ENCODE results near the gene MUS81. TPM values are rescaled to one million over a fixed set of nuclear protein-coding genes. Genes with fewer than 3 reads are reported as not detected.
A peak's percentile ranks its signal among the peaks of the same experiment; 100 is the strongest.
"Not testable (repeated sequence)": the region's sequence is repeated elsewhere in the genome, so short reads cannot be mapped to it uniquely, and the experiment has no call there.

The MUS81 gene
- total RNA-seq, 1 experiment from 2014 or later = 13.6 TPM

DNA sequence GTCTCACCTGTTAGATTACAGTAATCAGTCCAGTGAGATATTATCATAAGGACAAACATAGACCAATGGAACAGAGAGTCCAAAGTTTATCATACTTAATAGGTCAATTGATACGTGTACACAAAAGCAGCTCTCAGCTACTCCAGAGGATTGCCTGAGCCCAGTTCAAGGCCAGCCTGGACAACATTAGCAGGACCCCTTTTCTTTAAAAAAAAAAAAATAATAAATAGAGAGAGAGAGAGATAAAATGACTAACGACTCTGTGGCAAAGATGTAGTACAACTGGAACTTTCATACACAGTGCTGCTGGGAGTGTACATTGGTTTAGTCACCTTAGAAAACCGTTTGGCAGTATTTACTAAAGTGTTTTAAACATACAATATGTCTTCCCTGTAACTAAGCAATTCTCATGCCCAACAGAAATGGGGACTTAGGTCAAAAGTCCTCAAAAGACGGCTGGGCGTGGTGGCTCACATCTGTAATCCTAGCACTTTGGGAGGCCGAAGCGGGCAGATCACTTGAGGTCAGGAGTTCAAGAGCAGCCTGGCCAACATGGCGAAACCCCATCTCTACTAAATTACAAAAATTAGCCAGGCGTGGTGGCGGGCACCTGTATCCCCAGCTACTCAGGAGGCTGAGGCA, 15.9 kb upstream of the MUS81 start:
- no peak for DNase-seq (ENCODE audit: low spot score)

DNA sequence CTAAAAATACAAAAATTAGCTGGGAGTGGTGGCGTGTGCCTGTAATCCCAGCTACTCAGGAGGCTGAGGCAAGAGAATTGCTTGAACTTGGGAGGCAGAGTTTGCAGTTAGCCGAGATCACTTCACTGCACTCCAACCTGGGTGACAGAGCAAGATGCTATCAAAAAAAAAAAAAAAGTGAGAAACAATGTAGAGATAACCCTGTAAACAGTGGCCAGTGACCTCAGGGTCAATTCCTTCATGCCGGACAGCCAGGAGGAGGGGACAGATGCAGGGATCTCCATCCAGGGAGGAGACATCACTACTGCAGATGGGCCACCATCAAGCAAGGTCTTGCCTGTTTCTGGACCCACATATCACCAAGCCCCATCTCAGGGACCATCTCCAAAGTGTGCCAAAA, 12.5 kb upstream of the MUS81 start:
- no peak for DNase-seq (ENCODE audit: low spot score)

GRCh38 chr11:65848693-65849092, 11.5 kb upstream of the MUS81 start:
- DNase-seq (ENCODE audit: low spot score) = not testable (repeated sequence)

GRCh38 chr11:65849366-65849765, 10.9 kb upstream of the MUS81 start:
- no peak for DNase-seq (ENCODE audit: low spot score)

- DNase-seq (ENCODE audit: low spot score) = peak; percentile 4
Measured at GRCh38 chr11:65849771-65850216, 10.4 kb upstream of the MUS81 start.

DNA sequence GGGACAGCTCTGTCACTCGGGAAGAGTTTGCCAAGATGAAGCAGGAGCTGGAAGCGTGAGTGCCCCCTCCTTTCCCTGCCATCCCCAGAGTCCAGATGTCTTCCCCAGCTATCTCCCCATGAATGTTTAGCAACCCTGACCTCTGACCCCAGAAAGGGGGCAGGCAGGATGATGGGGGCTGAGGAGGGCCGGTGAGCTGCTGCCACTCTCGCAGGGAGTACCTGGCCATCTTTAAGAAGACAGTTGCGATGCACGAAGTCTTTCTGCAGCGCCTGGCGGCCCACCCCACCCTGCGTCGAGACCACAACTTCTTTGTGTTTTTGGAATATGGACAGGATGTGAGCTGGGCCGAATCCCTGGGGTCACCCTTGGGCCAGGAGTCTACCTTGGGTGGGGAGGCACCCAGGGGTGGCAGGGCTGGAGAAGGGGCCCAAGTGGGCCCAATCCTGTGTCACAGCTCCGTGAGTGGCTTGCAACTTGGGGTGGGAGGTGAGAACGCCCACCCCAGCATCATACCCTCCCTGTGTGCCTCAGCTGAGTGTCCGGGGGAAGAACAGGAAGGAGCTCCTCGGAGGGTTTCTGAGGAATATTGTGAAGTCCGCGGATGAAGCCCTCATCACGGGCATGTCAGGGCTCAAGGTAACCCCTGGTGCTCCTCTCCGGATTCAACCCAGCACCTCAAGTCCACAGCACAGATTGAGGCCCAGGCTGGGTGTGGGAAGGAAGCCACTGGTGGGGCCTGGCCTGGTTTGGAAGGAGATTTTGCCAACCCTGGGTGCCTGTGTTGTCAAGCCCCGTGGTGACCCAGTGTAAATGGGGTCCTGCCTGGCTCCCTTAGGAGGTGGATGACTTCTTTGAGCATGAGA, 9.8 kb upstream of the MUS81 start:
- DNase-seq (ENCODE audit: low spot score) = peak; percentile 4

DNA sequence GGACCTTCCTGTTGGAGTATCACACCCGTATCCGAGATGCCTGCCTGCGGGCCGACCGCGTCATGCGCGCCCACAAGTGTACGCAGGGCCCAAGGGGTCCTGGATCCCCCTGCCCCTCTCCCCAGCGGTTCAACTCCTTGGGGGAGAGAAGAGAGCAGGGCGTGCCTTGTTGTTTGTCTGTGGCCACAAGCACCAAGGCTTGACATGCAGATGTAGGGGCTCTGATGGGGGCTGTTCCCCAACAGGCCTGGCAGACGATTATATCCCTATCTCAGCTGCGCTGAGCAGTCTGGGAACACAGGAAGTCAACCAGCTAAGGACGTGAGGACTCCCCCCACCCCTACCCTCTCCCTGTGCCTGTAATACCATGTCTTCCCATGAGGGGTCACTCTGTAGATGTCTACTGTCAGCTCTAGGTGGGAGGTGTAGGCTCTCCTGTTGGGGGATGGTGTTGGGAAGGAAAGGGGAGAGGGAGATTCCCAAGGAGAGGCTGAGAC, 9.1 kb upstream of the MUS81 start:
- peak; percentile 27 for DNase-seq (ENCODE audit: low spot score)

- DNase-seq (ENCODE audit: low spot score) = peak; percentile 8
Measured at GRCh38 chr11:65851811-65852507, 8.3 kb upstream of the MUS81 start.

- peak; percentile 10 for DNase-seq (ENCODE audit: low spot score)
Measured at GRCh38 chr11:65852508-65853245, 7.6 kb upstream of the MUS81 start.

DNA sequence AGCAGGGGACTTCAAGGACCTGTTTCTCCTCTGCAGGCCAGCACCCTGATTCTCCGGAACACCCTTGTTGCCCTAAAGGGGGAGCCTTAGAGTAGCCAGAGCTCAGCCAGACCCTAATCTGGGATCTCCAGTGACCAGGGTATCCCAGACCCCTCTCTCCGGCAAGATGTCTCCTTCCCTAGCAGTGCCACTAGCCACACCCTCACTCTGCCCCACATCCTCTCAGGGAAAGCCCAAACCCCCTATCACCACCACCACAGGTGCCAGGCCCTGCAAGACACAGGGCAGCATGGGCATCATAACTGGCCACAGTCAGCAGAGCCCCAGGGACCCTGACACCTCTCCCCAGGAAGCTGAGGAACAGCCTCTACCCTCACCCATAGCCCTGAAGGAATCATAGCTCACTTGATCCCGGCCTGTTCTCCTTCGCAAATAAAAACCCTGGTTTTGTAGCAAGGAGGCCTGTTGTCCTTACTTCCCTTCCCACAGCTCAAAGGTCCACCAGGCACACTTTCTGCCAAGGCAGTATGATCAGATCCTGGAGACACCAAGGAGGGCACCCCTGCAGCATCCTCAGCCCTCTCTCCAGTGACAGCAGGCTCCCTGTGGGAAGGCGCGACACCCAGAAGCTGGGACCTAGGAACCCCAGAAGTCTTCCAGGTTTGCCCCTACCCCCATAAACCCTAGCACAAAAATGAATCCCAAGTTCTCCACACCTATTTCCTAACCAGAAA, 6.8 kb upstream of the MUS81 start:
- no peak for DNase-seq (ENCODE audit: low spot score)

DNA sequence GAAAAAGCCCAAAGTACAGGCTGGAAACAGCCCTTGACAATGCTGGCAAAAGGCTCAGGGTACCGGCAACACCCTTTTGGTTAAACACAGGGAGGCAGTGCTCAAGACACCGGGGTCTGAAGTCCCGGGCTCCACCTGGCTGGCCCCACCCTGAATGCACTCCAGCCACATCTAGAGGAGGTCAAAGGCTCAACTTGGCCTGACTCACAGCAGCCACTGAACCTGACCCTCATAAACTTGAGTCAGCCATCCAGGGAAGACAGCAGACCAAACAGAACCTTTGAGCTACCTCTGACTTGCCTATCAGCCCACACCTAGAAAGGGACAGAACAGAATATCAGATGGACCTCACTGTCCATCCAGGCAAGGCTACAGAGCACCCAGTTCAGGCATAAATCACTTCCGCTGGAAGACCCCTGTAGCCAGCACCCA, 6.1 kb upstream of the MUS81 start:
- DNase-seq (ENCODE audit: low spot score) = no peak

DNA sequence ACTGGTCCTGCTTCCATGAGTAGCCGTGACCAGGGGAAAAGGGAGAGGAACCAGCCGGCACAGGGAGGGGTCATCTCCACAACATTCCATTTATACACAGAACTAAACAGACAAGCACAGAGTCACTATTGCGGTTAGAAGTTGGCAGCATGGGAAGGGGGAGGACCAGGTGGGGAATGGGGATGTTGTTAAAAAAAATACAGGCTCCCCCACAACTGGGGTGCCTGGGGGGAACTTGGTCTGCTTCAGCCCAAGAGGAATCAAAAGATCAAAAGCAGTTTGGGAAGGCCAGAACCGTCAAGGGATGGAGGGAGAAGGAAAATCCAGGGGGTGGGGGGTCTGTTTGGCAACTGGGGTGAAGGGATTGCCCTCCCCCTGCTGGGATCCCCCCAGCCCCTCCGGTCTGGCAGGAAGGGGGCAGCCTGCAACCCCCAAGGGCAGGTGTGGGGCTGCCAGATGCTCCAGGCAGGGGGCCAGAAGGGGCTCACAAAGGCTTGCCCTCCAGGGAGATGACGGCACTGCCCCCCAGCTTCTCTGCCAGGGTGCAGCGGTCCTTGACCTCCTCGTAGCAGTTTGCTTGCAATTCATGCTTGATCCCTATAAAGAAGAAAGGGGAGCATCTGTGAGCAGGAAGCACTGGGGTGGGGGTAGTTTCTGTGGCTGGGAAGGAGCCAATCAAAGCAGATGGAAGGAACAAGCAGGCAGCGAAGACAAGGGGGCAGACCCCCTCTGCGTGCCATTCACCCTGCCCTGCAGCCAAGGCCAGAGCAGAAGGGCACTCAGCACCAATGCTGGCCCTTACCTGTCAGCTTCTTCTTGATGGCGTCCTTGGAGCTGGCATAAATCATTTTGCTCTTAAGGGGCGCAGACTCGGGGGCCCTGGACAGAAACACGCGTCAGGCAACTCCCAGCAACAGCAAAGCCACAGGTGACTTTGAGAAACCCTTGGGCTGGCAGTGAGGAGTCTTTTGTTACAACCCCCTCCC, 5.1 kb upstream of the MUS81 start:
- no peak for DNase-seq (ENCODE audit: low spot score)

GRCh38 chr11:65855927-65856363, 4.3 kb upstream of the MUS81 start:
- peak; percentile 10 for DNase-seq (ENCODE audit: low spot score)

GRCh38 chr11:65856689-65857499, 3.3 kb upstream of the MUS81 start:
- peak; percentile 63 for DNase-seq (ENCODE audit: low spot score)

GRCh38 chr11:65857500-65857852, 2.8 kb upstream of the MUS81 start:
- DNase-seq (ENCODE audit: low spot score) = no peak

- peak; percentile 97 for DNase-seq (ENCODE audit: low spot score)
Measured at GRCh38 chr11:65857853-65858680, 2.2 kb upstream of the MUS81 start, which contains the start of gene CFL1. TSS of gene CFL1 (minus strand) at chr11:65858180. CDS start at chr11:65858099, 81 bp downstream.

DNA sequence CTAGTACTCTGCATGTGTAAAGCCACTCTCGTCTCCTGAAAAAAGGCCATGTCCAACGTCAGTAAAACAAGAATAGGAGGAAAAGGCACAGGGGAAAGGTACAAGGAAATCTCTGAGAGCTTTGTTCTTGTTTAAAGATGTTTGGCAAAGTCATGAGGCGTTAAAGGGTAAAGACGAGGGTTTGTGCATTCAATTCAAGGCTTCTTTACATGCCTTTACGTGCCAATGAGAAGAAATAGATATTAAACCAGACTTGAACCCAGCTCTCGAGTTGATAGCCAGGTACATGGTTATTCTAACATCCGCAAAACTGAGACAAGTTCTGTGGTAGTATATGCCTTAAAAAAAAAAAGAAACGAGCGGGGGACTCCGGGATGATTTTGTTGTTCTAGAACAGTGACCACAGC, 1.5 kb upstream of the MUS81 start:
- DNase-seq (ENCODE audit: low spot score) = no peak
